BJ (cell line): ENCODE measurements around the gene CD164L2. TPM values are rescaled to one million over a fixed set of nuclear protein-coding genes. Genes with fewer than 3 reads are reported as not detected.

Experiments used
- CTCF ChIA-PET: fragments of 350-600 bp; formaldehyde crosslinking; extraction: SDS; loops from one replicate; lab custom pipeline; 2021; ENCODE audit warnings: antibody characterized with exemption, inconsistent platforms; lab: Yijun Ruan, JAX
- POLR2A ChIA-PET: fragments of 300-600 bp; sonication (Branson Sonifier 250); formaldehyde crosslinking; extraction: SDS; loops from one replicate; lab custom pipeline; 2021; ENCODE audit warnings: antibody characterized with exemption; lab: Charles Lee
- DNase-seq: peaks from one replicate; pipeline ENCODE4 v3.0.0-alpha.2; 2011; ENCODE audit warnings: low read depth
- H3K27me3 ChIP-seq: 2 replicates; pipeline ENCODE4 v1.6.0; 2011; ENCODE audit warnings: low read length; ENCODE audit not compliant: control insufficient read depth, insufficient read depth
- H3K36me3 ChIP-seq: 2 replicates; pipeline ENCODE4 v1.5.1; 2011; ENCODE audit warnings: low read length; ENCODE audit not compliant: control insufficient read depth, insufficient read depth
- H3K4me3 ChIP-seq: 2 replicates; pipeline ENCODE4 v1.5.1; 2011; ENCODE audit warnings: low read depth, mild to moderate bottlenecking, control low read depth, low read length
- CTCF ChIP-seq: IDR thresholded peaks from 2 replicates; pipeline ENCODE4 v1.5.1; 2011; ENCODE audit warnings: low read depth, mild to moderate bottlenecking, control low read depth, inconsistent platforms, low read length, moderate library complexity; ENCODE audit not compliant: insufficient read depth
- polyA plus RNA-seq: library from polyadenylated mRNA; depleted of rRNA; stranded (reverse); fragments of >200 nt; gene quantifications from 2 replicates; pipeline ENCODE4 v1.2.3, GENCODE V29; 2011

Gene CD164L2
- polyA plus RNA-seq, 1 experiment = not detected

DNA sequence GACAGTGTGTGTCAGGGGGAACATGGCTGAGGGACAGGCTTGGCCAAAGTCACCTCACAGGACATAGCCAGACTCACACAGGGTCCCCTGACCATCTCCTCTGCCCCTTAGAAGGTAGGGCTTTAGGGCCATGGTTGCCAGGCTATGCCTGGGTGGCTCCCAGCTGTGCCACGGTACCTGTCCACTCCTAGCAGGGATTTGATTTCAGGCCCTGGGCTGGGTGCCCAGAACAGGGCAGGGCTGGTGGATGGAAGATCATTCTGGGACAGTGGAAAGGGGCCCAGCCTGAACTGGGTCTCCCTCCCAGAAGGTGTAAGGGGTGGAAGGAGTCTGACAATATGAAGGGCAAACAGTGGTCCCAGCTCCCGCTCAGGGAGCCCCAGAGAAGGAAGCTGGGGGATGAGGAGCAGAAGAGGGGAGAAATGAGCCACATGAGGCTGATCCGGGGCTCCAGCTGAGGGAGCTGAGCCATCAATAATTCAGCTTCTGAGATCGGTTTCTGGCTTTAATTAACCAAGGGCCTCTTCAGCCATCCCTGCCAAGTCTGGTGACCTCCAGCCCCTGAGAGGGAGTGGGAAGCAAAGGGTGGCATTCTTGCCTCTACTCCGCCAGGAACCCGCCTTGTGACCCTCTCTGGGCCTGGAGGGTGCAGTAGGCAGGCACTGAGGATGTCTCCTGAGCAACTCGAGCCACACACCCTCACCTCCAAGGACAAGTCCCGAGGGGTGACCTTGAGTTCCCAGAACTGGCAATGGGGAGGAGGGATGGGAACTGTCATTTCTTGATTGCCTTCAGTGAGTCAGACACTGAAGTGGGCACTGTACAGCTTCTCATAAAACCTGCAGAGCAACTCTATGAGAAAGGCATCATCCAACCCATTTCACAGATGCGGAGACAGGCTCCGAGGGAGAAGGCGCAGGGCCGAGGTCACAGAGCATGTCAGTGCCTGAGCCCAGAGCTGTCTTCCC lies 2.1 kb downstream of the CD164L2 start:
- TF ChIP-seq CTCF = no peak
- ChIA-PET CTCF (interaction anchor here (0.8 to 8.7 kb wide), 4 partner anchors 14 to 82 kb away, joined by 4 to 170 read pairs (median 12); no protein-coding TSS in a partner anchor), POLR2A (no interaction called here)
- Histone ChIP-seq H3K4me3 (no peak overlapping the region), H3K36me3 (no peaks in the 10 kb centered on the region), H3K27me3 (peaks cover 6% of the 10 kb centered on the region)
- no peak for DNase-seq

DNA sequence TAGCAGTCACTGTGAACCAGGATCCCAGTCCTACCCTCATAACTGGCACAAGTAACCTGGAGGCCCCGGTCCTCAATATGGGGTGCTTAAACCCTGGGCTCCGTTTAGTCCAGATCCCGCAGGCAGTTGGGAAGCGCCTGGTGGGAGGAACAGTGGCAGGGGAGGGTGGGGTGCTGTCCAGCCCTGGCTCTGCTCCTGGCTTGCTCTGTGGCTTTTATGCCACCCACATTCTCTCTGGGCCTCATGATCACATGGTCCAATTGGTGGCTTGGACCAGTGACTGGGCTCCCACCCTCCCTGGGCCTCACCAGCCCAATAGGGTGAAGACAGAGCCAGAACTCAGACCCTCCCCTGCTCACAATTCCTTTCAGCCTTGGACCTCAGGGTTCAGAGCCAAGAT lies 2.9 kb downstream of the CD164L2 start:
- H3K36me3 ChIP-seq = no peaks in the 10 kb centered on the region
- TF ChIP-seq CTCF = no peak
- peaks cover 6% of the 10 kb centered on the region for H3K27me3 ChIP-seq
- no peak for DNase-seq
- POLR2A ChIA-PET = no interaction called here
- no peak overlapping the region for H3K4me3 ChIP-seq
- CTCF ChIA-PET = interaction anchor here (1.3 to 8.7 kb wide), 3 partner anchors 15 to 81 kb away, joined by 7 to 170 read pairs (median 11); no protein-coding TSS in a partner anchor

- ChIA-PET CTCF (interaction anchor here (0.6 to 1.3 kb wide), 4 partner anchors 8 to 83 kb away, joined by 3 to 7 read pairs (median 4); no protein-coding TSS in a partner anchor), POLR2A (no interaction called here)
- Histone ChIP-seq H3K4me3 (no peak overlapping the region), H3K36me3 (no peaks in the 10 kb centered on the region), H3K27me3 (peaks cover 6% of the 10 kb centered on the region)
- DNase-seq = no peak
- no peak for TF ChIP-seq CTCF
These were observed 3.5 kb downstream of the CD164L2 start for GRCh38 chr1:27379564-27380122.

GRCh38 chr1:27377760-27378495 lies 5.2 kb downstream of the CD164L2 start:
- peaks cover 6% of the 10 kb centered on the region for H3K27me3 ChIP-seq
- H3K4me3 ChIP-seq = no peak overlapping the region
- no peaks in the 10 kb centered on the region for H3K36me3 ChIP-seq
- DNase-seq = no peak
- CTCF ChIA-PET = interaction anchor here (0.9 to 1.9 kb wide), 4 partner anchors 10 to 14 kb away, joined by 3 to 8 read pairs (median 4); partner anchors contain the start of gene MAP3K6
- POLR2A ChIA-PET = no interaction called here
- no peak for TF ChIP-seq CTCF
